ENCODE data around the gene OSR1. TPM values are rescaled to one million over a fixed set of nuclear protein-coding genes. Genes with fewer than 3 reads are reported as not detected.

The OSR1 gene
- total and polyA plus RNA-seq, 4 donors, result 0.14 to 0.70 (median 0.17) TPM; not detected in 1

DNA sequence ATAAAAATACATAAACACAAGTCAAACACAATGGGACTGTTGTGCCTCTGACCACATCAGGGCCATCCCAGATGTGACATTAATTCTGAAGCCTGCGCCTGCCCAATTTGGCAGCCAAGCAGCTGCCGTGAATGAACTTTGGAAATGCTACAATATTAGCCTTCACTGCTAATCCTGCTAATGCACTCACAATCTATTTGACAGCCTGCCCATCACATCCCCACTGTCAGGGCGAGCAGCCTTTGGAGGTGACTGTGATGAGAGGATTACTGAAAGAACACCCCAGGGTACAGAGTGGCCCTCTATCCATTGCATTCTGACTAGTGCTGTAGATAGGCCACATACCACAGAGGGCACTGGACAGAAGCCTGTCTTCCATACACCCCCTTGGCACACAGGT lies 21.6 kb downstream of the OSR1 start:
- WGBS, result 93% methylated on average over 3 of the region's 3 CpGs
- TF ChIP-seq JUND (IDR thresholded peaks at IDR 0.05), result no peak
- TF ChIP-seq, protein P1, sequence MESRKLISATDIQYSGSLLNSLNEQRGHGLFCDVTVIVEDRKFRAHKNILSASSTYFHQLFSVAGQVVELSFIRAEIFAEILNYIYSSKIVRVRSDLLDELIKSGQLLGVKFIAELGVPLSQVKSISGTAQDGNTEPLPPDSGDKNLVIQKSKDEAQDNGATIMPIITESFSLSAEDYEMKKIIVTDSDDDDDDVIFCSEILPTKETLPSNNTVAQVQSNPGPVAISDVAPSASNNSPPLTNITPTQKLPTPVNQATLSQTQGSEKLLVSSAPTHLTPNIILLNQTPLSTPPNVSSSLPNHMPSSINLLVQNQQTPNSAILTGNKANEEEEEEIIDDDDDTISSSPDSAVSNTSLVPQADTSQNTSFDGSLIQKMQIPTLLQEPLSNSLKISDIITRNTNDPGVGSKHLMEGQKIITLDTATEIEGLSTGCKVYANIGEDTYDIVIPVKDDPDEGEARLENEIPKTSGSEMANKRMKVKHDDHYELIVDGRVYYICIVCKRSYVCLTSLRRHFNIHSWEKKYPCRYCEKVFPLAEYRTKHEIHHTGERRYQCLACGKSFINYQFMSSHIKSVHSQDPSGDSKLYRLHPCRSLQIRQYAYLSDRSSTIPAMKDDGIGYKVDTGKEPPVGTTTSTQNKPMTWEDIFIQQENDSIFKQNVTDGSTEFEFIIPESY (IDR thresholded peaks at IDR 0.05), result no peak
- no peak for TF ChIP-seq GABPA (IDR thresholded peaks at IDR 0.05 in 1 of 2, conservative IDR thresholded peaks at IDR 0.05 in 1 of 2)
- TF ChIP-seq FOXA2 (IDR thresholded peaks at IDR 0.05), result no peak
- TF ChIP-seq RXRA (IDR thresholded peaks at IDR 0.05), result no peak
- TF ChIP-seq HNF4G (IDR thresholded peaks at IDR 0.05), result no peak
- TF ChIP-seq HNF4A (conservative IDR thresholded peaks at IDR 0.05), result no peak
- no peak for TF ChIP-seq EGR1 (IDR thresholded peaks at IDR 0.05; ENCODE audit: low read depth in 2 of 2)
- TF ChIP-seq SP1 (IDR thresholded peaks at IDR 0.05), result no peak
- no peak for TF ChIP-seq NR2F2 (IDR thresholded peaks at IDR 0.05)
- no peak for TF ChIP-seq YY1 (IDR thresholded peaks at IDR 0.05)
- TF ChIP-seq TAF1 (conservative IDR thresholded peaks at IDR 0.05), result no peak
- TF ChIP-seq REST (IDR thresholded peaks at IDR 0.05), result no peak
- TF ChIP-seq, protein P2, sequence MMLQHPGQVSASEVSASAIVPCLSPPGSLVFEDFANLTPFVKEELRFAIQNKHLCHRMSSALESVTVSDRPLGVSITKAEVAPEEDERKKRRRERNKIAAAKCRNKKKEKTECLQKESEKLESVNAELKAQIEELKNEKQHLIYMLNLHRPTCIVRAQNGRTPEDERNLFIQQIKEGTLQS (IDR thresholded peaks at IDR 0.05), result no peak
- TF ChIP-seq RAD21 (IDR thresholded peaks at IDR 0.05), result no peak
- TF ChIP-seq FOXA1 (IDR thresholded peaks at IDR 0.05), result no peak
- TF ChIP-seq CTCF (IDR thresholded peaks at IDR 0.05; ENCODE audit: low read depth, low read length, missing input control), result no peak
- TF ChIP-seq, protein P3, sequence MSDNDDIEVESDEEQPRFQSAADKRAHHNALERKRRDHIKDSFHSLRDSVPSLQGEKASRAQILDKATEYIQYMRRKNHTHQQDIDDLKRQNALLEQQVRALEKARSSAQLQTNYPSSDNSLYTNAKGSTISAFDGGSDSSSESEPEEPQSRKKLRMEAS (IDR thresholded peaks at IDR 0.05), result no peak
- H3K4me3 ChIP-seq (ENCODE audit: low read depth in 1 of 3, low read length in 3 of 3), result no peak overlapping the region
- H3K9ac ChIP-seq (ENCODE audit: low read depth in 1 of 2, low read length in 2 of 2), result no peak overlapping the region
- no peaks in the 10 kb centered on the region for H3K27me3 ChIP-seq (ENCODE audit: control insufficient read depth in 4 of 4, insufficient read depth in 4 of 4, low read length in 3 of 4)
- peaks cover 0 to 3% (median 0%) of the 10 kb centered on the region in 4 donors for H3K36me3 ChIP-seq (ENCODE audit: control insufficient read depth in 4 of 4, insufficient read depth in 3 of 4, low read depth in 1 of 4, low read length in 3 of 4)
- no peak for DNase-seq (ENCODE audit: low spot score)
- no peaks in the 10 kb centered on the region for H3K9me3 ChIP-seq (ENCODE audit: control insufficient read depth in 4 of 4, low read length in 3 of 4)
- H3K27ac ChIP-seq (ENCODE audit: low read depth in 1 of 2, low read length in 2 of 2), result no peak overlapping the region
- H3K4me1 ChIP-seq (ENCODE audit: control insufficient read depth in 4 of 4, insufficient read depth in 4 of 4, low read length in 3 of 4), result no peaks in the 10 kb centered on the region
